DMS53 (cell line): ENCODE results near the gene TIAM2.
"Not testable (repeated sequence)": the region's sequence is repeated elsewhere in the genome, so short reads cannot be mapped to it uniquely, and the experiment has no call there.

Source experiments
- DNase-seq: peaks from one replicate; lab custom pipeline; 2025; lab: John Stamatoyannopoulos, UW

The TIAM2 gene

GRCh38 chr6:154991207-154991606, 3.9 kb upstream of the TIAM2 start:
- DNase-seq: no peak

- DNase-seq: no peak
These were observed 2.1 kb upstream of the TIAM2 start for GRCh38 chr6:154993026-154993425.

GRCh38 chr6:154993710-154994109, 1.4 kb upstream of the TIAM2 start:
- DNase-seq: peak; percentile 20

GRCh38 chr6:154994836-154995253, 270 bp upstream of the TIAM2 start:
- no peak for DNase-seq

GRCh38 chr6:154996016-154996590, 988 bp downstream of the TIAM2 start:
- no peak for DNase-seq

- peak; percentile 10 for DNase-seq
These were observed 1.8 kb downstream of the TIAM2 start for GRCh38 chr6:154996841-154997311.

- DNase-seq: no peak
These were observed 3.7 kb downstream of the TIAM2 start for GRCh38 chr6:154998855-154999254.

GRCh38 chr6:155001482-155001881, 6.4 kb downstream of the TIAM2 start:
- DNase-seq: no peak

- no peak for DNase-seq
These were observed 6.8 kb downstream of the TIAM2 start for GRCh38 chr6:155001934-155002333.

- DNase-seq: no peak
These were observed 8.4 kb downstream of the TIAM2 start for GRCh38 chr6:155003476-155003875.

- no peak for DNase-seq
These were observed 8.9 kb downstream of the TIAM2 start for GRCh38 chr6:155004017-155004416.

- DNase-seq: no peak
These were observed 9.7 kb downstream of the TIAM2 start for GRCh38 chr6:155004576-155005372.

GRCh38 chr6:155008625-155009024, 13.5 kb downstream of the TIAM2 start:
- DNase-seq: no peak

GRCh38 chr6:155010940-155011339, 15.8 kb downstream of the TIAM2 start:
- DNase-seq: no peak

GRCh38 chr6:155011809-155012291, 16.7 kb downstream of the TIAM2 start:
- DNase-seq: peak; percentile 7

GRCh38 chr6:155013457-155013876, 18.4 kb downstream of the TIAM2 start:
- DNase-seq: peak; percentile 19

- no peak for DNase-seq
These were observed 19.0 kb downstream of the TIAM2 start for GRCh38 chr6:155014137-155014536.

GRCh38 chr6:155014670-155015300, 19.7 kb downstream of the TIAM2 start:
- DNase-seq: no peak

- DNase-seq: not testable (repeated sequence)
These were observed 23.3 kb downstream of the TIAM2 start for GRCh38 chr6:155018415-155018814.

- no peak for DNase-seq
These were observed 26.6 kb downstream of the TIAM2 start for GRCh38 chr6:155021680-155022079.

- no peak for DNase-seq
These were observed 27.6 kb downstream of the TIAM2 start for GRCh38 chr6:155022721-155023120.

GRCh38 chr6:155023717-155024116, 28.6 kb downstream of the TIAM2 start:
- DNase-seq: no peak
